Measurements from ENCODE around the gene TRIM17. TPM values are rescaled to one million over a fixed set of nuclear protein-coding genes. Genes with fewer than 3 reads are reported as not detected.

TRIM17 gene
- total RNA-seq, 1 experiment from 2014 or later = not detected

DNA sequence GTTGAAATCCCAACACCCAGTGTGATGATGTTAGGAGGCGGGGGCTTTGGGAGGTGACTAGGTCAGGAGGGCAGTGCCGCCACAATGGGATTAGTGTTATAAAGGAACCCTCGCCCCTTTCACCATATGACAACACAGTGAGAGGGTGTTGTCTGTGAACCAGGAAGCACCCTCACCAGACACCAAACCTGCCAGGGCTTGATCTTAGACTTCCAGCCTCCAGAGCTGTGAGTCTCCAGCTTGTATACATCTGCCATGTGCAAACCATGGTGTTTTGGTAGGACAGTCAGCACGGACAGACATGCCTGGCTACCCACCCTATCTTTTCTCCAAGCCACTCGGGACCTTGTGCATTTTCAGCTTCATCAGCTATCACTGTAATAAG lies 14.0 kb downstream of the TRIM17 start:
- Histone ChIP-seq H3K9me3 (ENCODE audit: low read length) (no peaks in the 10 kb centered on the region), H3K27me3 (ENCODE audit: low read length) (no peaks in the 10 kb centered on the region), H3K4me3 (ENCODE audit: low read length) (no peak overlapping the region), H3K79me2 (ENCODE audit: low read length) (peaks cover 67% of the 10 kb centered on the region), H3K4me2 (ENCODE audit: low read depth, low read length, poor library complexity, severe bottlenecking) (no peak overlapping the region), H3K36me3 (ENCODE audit: insufficient read depth, low read length) (peaks cover 15% of the 10 kb centered on the region), H3K27ac (ENCODE audit: low read length) (no peak overlapping the region), H3K9me2 (replicated peaks; ENCODE audit: insufficient read depth, low read length) (no peaks in the 10 kb centered on the region), H3K4me1 (ENCODE audit: low read length) (peaks cover 21% of the 10 kb centered on the region), H2AFZ (ENCODE audit: low read length) (no peak overlapping the region), H3K9ac (ENCODE audit: low read length) (no peak overlapping the region), H4K20me1 (ENCODE audit: insufficient read depth, low read depth, low read length) (peaks cover 50% of the 10 kb centered on the region)
- DNase-seq = no peak

DNA sequence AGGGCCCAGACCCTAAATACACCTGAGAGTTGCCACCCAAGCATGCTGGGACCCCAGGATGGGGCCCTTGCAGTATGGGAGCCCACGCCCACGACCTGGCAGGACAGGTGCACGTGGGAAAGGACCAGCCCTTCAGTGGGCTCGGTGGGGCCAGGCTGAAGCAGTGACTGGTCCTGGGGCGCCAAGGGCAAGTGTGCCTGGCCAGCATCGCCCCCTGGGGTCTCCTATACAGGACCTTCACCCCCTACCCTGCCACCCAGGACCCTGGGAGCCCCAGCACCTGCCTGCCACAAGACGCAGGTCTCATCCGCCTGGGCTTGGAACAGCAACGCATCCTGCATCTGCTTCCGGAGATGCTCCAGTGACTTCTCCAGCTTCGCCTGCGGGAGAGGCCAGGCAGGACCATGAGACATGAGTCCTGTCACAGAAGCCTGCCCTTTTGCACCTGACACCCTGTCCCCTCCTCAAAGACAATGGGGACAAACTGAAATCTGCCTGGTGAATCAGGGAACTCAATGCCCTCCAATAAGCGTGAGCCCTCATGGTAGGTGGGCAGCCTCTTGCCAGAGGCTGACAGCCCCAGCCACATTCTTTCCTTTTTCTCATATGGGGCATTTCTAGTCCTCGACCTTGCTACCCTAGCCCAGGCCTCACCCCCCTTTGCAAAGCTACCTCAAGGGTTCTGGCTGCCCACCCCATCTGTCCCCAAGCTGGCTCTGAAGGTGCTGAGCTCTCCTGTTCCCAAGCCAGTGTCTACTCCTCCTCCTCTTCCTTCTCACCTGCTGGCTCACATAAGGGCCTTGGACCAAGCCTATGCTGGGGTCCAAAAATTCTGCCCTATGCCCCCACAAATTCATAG lies 14.7 kb downstream of the TRIM17 start:
- Histone ChIP-seq H3K4me1 (ENCODE audit: low read length) (peaks cover 15% of the 10 kb centered on the region), H3K4me3 (ENCODE audit: low read length) (no peak overlapping the region)
- no peak for DNase-seq

DNA sequence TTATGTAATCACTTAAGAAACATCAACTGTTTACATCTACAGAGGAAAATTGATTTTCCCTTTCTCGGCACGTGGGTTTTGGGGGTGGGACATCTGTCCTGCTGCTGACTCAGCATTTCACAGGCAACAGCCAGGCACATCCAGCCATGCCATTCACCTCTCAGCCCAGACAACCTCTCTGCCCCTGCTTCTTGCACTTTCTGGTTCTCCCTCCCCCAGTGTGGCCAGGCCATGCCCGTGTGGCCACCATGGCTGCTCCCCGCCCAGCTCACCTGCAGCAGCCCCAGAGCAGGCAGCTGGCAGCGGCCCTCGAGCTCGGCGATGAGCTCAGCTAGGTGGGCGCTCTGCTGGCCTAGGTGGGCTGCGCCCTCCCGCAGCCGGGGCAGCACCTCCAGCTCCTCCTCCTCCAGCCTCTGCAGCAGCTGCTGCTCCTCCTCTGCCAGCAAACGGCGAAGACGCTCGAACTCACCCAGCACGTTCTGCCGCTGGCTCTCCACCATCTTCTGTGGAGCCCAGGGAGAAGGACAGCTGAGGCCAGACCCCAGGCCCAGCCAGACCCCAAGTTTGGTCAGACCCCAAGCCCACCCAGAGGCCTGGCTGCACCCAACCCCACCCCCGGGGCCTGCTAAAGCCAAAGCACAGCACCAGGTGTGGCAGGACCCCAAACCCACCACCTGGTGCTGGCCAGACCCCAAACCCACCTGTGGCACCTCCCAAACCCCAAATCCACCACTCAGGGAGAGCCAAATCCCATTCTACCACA lies 15.8 kb downstream of the TRIM17 start:
- H2AFZ ChIP-seq (ENCODE audit: low read length) = no peak overlapping the region
- H3K4me2 ChIP-seq (ENCODE audit: low read depth, low read length, poor library complexity, severe bottlenecking) = no peak overlapping the region
- peaks cover 54% of the 10 kb centered on the region for H4K20me1 ChIP-seq (ENCODE audit: insufficient read depth, low read depth, low read length)
- H3K79me2 ChIP-seq (ENCODE audit: low read length) = peaks cover 56% of the 10 kb centered on the region
- no peak for DNase-seq
- no peak overlapping the region for H3K27ac ChIP-seq (ENCODE audit: low read length)
- H3K9me3 ChIP-seq (ENCODE audit: low read length) = no peaks in the 10 kb centered on the region
- H3K36me3 ChIP-seq (ENCODE audit: insufficient read depth, low read length) = peaks cover 17% of the 10 kb centered on the region
- no peak overlapping the region for H3K9ac ChIP-seq (ENCODE audit: low read length)
- H3K4me1 ChIP-seq (ENCODE audit: low read length) = peaks cover 15% of the 10 kb centered on the region
- H3K4me3 ChIP-seq (ENCODE audit: low read length) = no peak overlapping the region
- H3K27me3 ChIP-seq (ENCODE audit: low read length) = no peaks in the 10 kb centered on the region
- H3K9me2 ChIP-seq (replicated peaks; ENCODE audit: insufficient read depth, low read length) = no peaks in the 10 kb centered on the region

More for the DNA sequence above, 14.7 kb downstream of the TRIM17 start:
- Histone ChIP-seq H4K20me1 (ENCODE audit: insufficient read depth, low read depth, low read length) (peaks cover 54% of the 10 kb centered on the region), H3K27ac (ENCODE audit: low read length) (no peak overlapping the region), H3K4me2 (ENCODE audit: low read depth, low read length, poor library complexity, severe bottlenecking) (no peak overlapping the region), H3K9ac (ENCODE audit: low read length) (no peak overlapping the region), H3K36me3 (ENCODE audit: insufficient read depth, low read length) (peaks cover 17% of the 10 kb centered on the region), H2AFZ (ENCODE audit: low read length) (no peak overlapping the region), H3K79me2 (ENCODE audit: low read length) (peaks cover 64% of the 10 kb centered on the region), H3K9me2 (replicated peaks; ENCODE audit: insufficient read depth, low read length) (no peaks in the 10 kb centered on the region), H3K27me3 (ENCODE audit: low read length) (no peaks in the 10 kb centered on the region), H3K9me3 (ENCODE audit: low read length) (no peaks in the 10 kb centered on the region)

GRCh38 chr1:228400237-228400651 lies 16.4 kb downstream of the TRIM17 start:
- Histone ChIP-seq H3K27ac (ENCODE audit: low read length) (no peak overlapping the region), H3K79me2 (ENCODE audit: low read length) (peaks cover 50% of the 10 kb centered on the region), H3K36me3 (ENCODE audit: insufficient read depth, low read length) (peaks cover 17% of the 10 kb centered on the region), H3K9me2 (replicated peaks; ENCODE audit: insufficient read depth, low read length) (no peaks in the 10 kb centered on the region), H3K27me3 (ENCODE audit: low read length) (no peaks in the 10 kb centered on the region), H3K4me1 (ENCODE audit: low read length) (peaks cover 12% of the 10 kb centered on the region), H2AFZ (ENCODE audit: low read length) (no peak overlapping the region), H3K4me3 (ENCODE audit: low read length) (no peak overlapping the region), H3K9me3 (ENCODE audit: low read length) (no peaks in the 10 kb centered on the region), H4K20me1 (ENCODE audit: insufficient read depth, low read depth, low read length) (peaks cover 48% of the 10 kb centered on the region), H3K9ac (ENCODE audit: low read length) (no peak overlapping the region), H3K4me2 (ENCODE audit: low read depth, low read length, poor library complexity, severe bottlenecking) (no peak overlapping the region)
- DNase-seq = no peak

GRCh38 chr1:228399531-228400236 lies 17.0 kb downstream of the TRIM17 start:
- H3K79me2 ChIP-seq (ENCODE audit: low read length) = peaks cover 44% of the 10 kb centered on the region
- H3K36me3 ChIP-seq (ENCODE audit: insufficient read depth, low read length) = peaks cover 17% of the 10 kb centered on the region

GRCh38 chr1:228398741-228399461 lies 17.8 kb downstream of the TRIM17 start:
- no peaks in the 10 kb centered on the region for H3K9me3 ChIP-seq (ENCODE audit: low read length)
- H3K4me1 ChIP-seq (ENCODE audit: low read length) = no peaks in the 10 kb centered on the region
- peaks cover 35% of the 10 kb centered on the region; the same call in 1 of the 2 replicates for H4K20me1 ChIP-seq (ENCODE audit: insufficient read depth, low read depth, low read length)
- H3K27ac ChIP-seq (ENCODE audit: low read length) = no peak overlapping the region
- H3K4me3 ChIP-seq (ENCODE audit: low read length) = no peak overlapping the region
- no peaks in the 10 kb centered on the region for H3K9me2 ChIP-seq (replicated peaks; ENCODE audit: insufficient read depth, low read length)
- no peaks in the 10 kb centered on the region for H3K27me3 ChIP-seq (ENCODE audit: low read length)
- H3K36me3 ChIP-seq (ENCODE audit: insufficient read depth, low read length) = peaks cover 10% of the 10 kb centered on the region
- no peak overlapping the region for H3K4me2 ChIP-seq (ENCODE audit: low read depth, low read length, poor library complexity, severe bottlenecking)
- no peak overlapping the region for H2AFZ ChIP-seq (ENCODE audit: low read length)
- peaks cover 36% of the 10 kb centered on the region for H3K79me2 ChIP-seq (ENCODE audit: low read length)
- no peak overlapping the region for H3K9ac ChIP-seq (ENCODE audit: low read length)
- DNase-seq = no peak

More at GRCh38 chr1:228399531-228400236, 17.0 kb downstream of the TRIM17 start:
- Histone ChIP-seq H3K9ac (ENCODE audit: low read length) (no peak overlapping the region), H4K20me1 (ENCODE audit: insufficient read depth, low read depth, low read length) (peaks cover 43% of the 10 kb centered on the region), H3K4me1 (ENCODE audit: low read length) (peaks cover 7% of the 10 kb centered on the region), H3K4me2 (ENCODE audit: low read depth, low read length, poor library complexity, severe bottlenecking) (no peak overlapping the region), H3K9me2 (replicated peaks; ENCODE audit: insufficient read depth, low read length) (no peaks in the 10 kb centered on the region), H3K9me3 (ENCODE audit: low read length) (no peaks in the 10 kb centered on the region), H3K4me3 (ENCODE audit: low read length) (no peak overlapping the region), H3K27ac (ENCODE audit: low read length) (no peak overlapping the region), H2AFZ (ENCODE audit: low read length) (no peak overlapping the region), H3K27me3 (ENCODE audit: low read length) (no peaks in the 10 kb centered on the region)
- DNase-seq = no peak

- H3K4me3 ChIP-seq (ENCODE audit: low read length) = no peak overlapping the region
- no peaks in the 10 kb centered on the region for H3K27me3 ChIP-seq (ENCODE audit: low read length)
- H4K20me1 ChIP-seq (ENCODE audit: insufficient read depth, low read depth, low read length) = peaks cover 32% of the 10 kb centered on the region; the same call in 1 of the 2 replicates
- no peak overlapping the region for H3K4me2 ChIP-seq (ENCODE audit: low read depth, low read length, poor library complexity, severe bottlenecking)
- no peak overlapping the region for H3K9ac ChIP-seq (ENCODE audit: low read length)
- peaks cover 27% of the 10 kb centered on the region for H3K79me2 ChIP-seq (ENCODE audit: low read length)
- no peak for DNase-seq
- no peak overlapping the region for H2AFZ ChIP-seq (ENCODE audit: low read length)
- no peaks in the 10 kb centered on the region for H3K9me3 ChIP-seq (ENCODE audit: low read length)
- no peak overlapping the region for H3K27ac ChIP-seq (ENCODE audit: low read length)
- H3K9me2 ChIP-seq (replicated peaks; ENCODE audit: insufficient read depth, low read length) = no peaks in the 10 kb centered on the region
- H3K4me1 ChIP-seq (ENCODE audit: low read length) = no peaks in the 10 kb centered on the region
- H3K36me3 ChIP-seq (ENCODE audit: insufficient read depth, low read length) = peaks cover 10% of the 10 kb centered on the region
Measured at GRCh38 chr1:228397966-228398365, 18.7 kb downstream of the TRIM17 start.
